NCI-H187 treated with DMSO at 0.1 percent for 48 hours (cell line): ENCODE results near the gene NTN1.
"Not testable (repeated sequence)": the region's sequence is repeated elsewhere in the genome, so short reads cannot be mapped to it uniquely, and the experiment has no call there.

Source experiments
- DNase-seq: peaks from one replicate; lab custom pipeline; 2025; lab: John Stamatoyannopoulos, UW

NTN1 gene

GRCh38 chr17:9124554-9124935 lies 103.2 kb downstream of the NTN1 start:
- no peak for DNase-seq

GRCh38 chr17:9125722-9126121 lies 104.4 kb downstream of the NTN1 start:
- no peak for DNase-seq

GRCh38 chr17:9127340-9127739 lies 106.0 kb downstream of the NTN1 start:
- DNase-seq, result no peak

- no peak for DNase-seq
These were observed 110.1 kb downstream of the NTN1 start for GRCh38 chr17:9131371-9131770.

GRCh38 chr17:9132291-9132690 lies 111.0 kb downstream of the NTN1 start:
- DNase-seq, result no peak

- DNase-seq, result no peak
These were observed 111.8 kb downstream of the NTN1 start for GRCh38 chr17:9132944-9133610.

GRCh38 chr17:9138161-9138717 lies 116.9 kb downstream of the NTN1 start:
- no peak for DNase-seq

GRCh38 chr17:9139695-9140094 lies 118.4 kb downstream of the NTN1 start:
- DNase-seq, result no peak

GRCh38 chr17:9140550-9141424 lies 119.5 kb downstream of the NTN1 start:
- no peak for DNase-seq

- DNase-seq, result no peak
These were observed 120.1 kb downstream of the NTN1 start for GRCh38 chr17:9141425-9141753.

GRCh38 chr17:9142772-9143494 lies 121.6 kb downstream of the NTN1 start:
- no peak for DNase-seq

- no peak for DNase-seq
These were observed 123.4 kb downstream of the NTN1 start for GRCh38 chr17:9144502-9145249.

- DNase-seq, result no peak
These were observed 124.8 kb downstream of the NTN1 start for GRCh38 chr17:9146064-9146463.

- DNase-seq, result no peak
These were observed 127.7 kb downstream of the NTN1 start for GRCh38 chr17:9148905-9149525.

GRCh38 chr17:9150446-9151090 lies 129.3 kb downstream of the NTN1 start:
- DNase-seq, result no peak

GRCh38 chr17:9151091-9151490 lies 129.8 kb downstream of the NTN1 start:
- no peak for DNase-seq

- DNase-seq, result not testable (repeated sequence)
These were observed 130.4 kb downstream of the NTN1 start for GRCh38 chr17:9151740-9152139.

GRCh38 chr17:9158544-9159452 lies 137.5 kb downstream of the NTN1 start:
- DNase-seq, result no peak

GRCh38 chr17:9162275-9162985 lies 141.1 kb downstream of the NTN1 start:
- DNase-seq, result no peak
